Measurements from ENCODE around the gene JMJD7.

JMJD7 gene

DNA sequence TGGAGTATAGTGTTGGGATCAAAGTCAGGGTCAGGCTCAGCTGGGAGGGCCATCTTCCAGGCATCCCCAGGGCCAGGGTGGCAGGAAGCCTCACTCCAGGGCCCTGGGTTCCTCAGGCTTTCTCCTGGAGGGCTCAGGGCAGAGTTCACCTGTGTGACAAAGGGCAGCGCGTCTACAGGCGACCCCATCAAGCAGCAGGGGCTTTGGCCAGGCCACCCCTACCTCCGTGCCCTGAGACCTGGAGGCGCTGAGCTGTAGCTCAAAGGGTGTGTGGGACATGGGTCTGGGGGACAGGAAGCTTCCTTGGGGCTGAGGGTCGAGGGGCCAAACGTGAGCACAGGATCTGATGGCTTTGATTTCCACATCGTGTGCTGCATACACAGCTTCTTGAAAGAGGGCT is 53.2 kb downstream of the JMJD7 start:
- no peaks in the 10 kb centered on the region for H3K4me1 ChIP-seq (ENCODE audit: insufficient read depth, low read length, severe bottlenecking)
- no peaks in the 10 kb centered on the region for H3K36me3 ChIP-seq (ENCODE audit: insufficient read depth, low read length)
- no peak overlapping the region for H3K4me3 ChIP-seq (ENCODE audit: low read depth, low read length, poor library complexity, severe bottlenecking)
- H2AFZ ChIP-seq (ENCODE audit: low read length) = no peak overlapping the region
- H3K9ac ChIP-seq (ENCODE audit: low read length) = no peak overlapping the region
- H3K4me2 ChIP-seq (ENCODE audit: low read length) = no peak overlapping the region
- no peaks in the 10 kb centered on the region for H3K9me2 ChIP-seq (ENCODE audit: low read depth, low read length)
- H3K27ac ChIP-seq (ENCODE audit: low read depth, low read length, poor library complexity, severe bottlenecking) = no peak overlapping the region
- H4K20me1 ChIP-seq (ENCODE audit: insufficient read depth, low read length) = no peaks in the 10 kb centered on the region
- H3K27me3 ChIP-seq (ENCODE audit: insufficient read depth, low read length) = peaks cover 7% of the 10 kb centered on the region
- TF ChIP-seq EZH2 (IDR thresholded peaks at IDR 0.05; ENCODE audit: borderline replicate concordance, low read length) = no peak
- TF ChIP-seq, protein P1, sequence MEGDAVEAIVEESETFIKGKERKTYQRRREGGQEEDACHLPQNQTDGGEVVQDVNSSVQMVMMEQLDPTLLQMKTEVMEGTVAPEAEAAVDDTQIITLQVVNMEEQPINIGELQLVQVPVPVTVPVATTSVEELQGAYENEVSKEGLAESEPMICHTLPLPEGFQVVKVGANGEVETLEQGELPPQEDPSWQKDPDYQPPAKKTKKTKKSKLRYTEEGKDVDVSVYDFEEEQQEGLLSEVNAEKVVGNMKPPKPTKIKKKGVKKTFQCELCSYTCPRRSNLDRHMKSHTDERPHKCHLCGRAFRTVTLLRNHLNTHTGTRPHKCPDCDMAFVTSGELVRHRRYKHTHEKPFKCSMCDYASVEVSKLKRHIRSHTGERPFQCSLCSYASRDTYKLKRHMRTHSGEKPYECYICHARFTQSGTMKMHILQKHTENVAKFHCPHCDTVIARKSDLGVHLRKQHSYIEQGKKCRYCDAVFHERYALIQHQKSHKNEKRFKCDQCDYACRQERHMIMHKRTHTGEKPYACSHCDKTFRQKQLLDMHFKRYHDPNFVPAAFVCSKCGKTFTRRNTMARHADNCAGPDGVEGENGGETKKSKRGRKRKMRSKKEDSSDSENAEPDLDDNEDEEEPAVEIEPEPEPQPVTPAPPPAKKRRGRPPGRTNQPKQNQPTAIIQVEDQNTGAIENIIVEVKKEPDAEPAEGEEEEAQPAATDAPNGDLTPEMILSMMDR (IDR thresholded peaks at IDR 0.05; ENCODE audit: low read length) = no peak
- H3F3A ChIP-seq (ENCODE audit: insufficient read depth, low read length) = no peaks in the 10 kb centered on the region
- no peaks in the 10 kb centered on the region for H3K79me2 ChIP-seq (ENCODE audit: insufficient read depth, low read length)
- no peaks in the 10 kb centered on the region for H3K9me3 ChIP-seq (ENCODE audit: low read length)

DNA sequence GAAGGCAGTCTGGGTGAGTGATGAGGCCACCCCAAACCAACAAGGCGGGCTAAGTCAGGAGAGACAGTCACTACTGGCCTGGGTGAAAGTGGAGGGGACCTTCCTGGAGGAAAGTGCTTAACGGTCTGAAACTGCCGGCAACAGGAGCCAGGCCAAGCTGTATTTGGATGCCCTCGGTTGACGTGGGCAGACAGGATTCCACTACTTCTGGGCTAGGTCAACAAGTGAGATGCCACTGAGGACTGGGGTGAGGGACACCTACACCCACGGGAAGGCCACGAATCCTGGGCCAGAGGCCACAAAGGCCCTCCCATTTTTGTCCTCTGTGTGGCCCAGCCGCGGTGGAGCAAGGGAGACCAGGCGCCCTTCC is 53.6 kb downstream of the JMJD7 start:
- H3K79me2 ChIP-seq (ENCODE audit: insufficient read depth, low read length) = no peaks in the 10 kb centered on the region
- TF ChIP-seq, protein P1 (IDR thresholded peaks at IDR 0.05; ENCODE audit: low read length) = no peak
- no peak for TF ChIP-seq EZH2 (IDR thresholded peaks at IDR 0.05; ENCODE audit: borderline replicate concordance, low read length)
- H3K4me1 ChIP-seq (ENCODE audit: insufficient read depth, low read length, severe bottlenecking) = no peaks in the 10 kb centered on the region
- no peak overlapping the region for H3K4me2 ChIP-seq (ENCODE audit: low read length)
- H3K9me2 ChIP-seq (ENCODE audit: low read depth, low read length) = no peaks in the 10 kb centered on the region
- H3K27ac ChIP-seq (ENCODE audit: low read depth, low read length, poor library complexity, severe bottlenecking) = no peak overlapping the region
- H3K9ac ChIP-seq (ENCODE audit: low read length) = no peak overlapping the region
- no peak overlapping the region for H3K4me3 ChIP-seq (ENCODE audit: low read depth, low read length, poor library complexity, severe bottlenecking)
- peaks cover 7% of the 10 kb centered on the region for H3K27me3 ChIP-seq (ENCODE audit: insufficient read depth, low read length)
- no peaks in the 10 kb centered on the region for H3F3A ChIP-seq (ENCODE audit: insufficient read depth, low read length)
- no peak overlapping the region for H2AFZ ChIP-seq (ENCODE audit: low read length)
- no peaks in the 10 kb centered on the region for H3K36me3 ChIP-seq (ENCODE audit: insufficient read depth, low read length)
- H3K9me3 ChIP-seq (ENCODE audit: low read length) = no peaks in the 10 kb centered on the region
- no peaks in the 10 kb centered on the region for H4K20me1 ChIP-seq (ENCODE audit: insufficient read depth, low read length)

- Histone ChIP-seq H3K79me2 (ENCODE audit: insufficient read depth, low read length) (no peaks in the 10 kb centered on the region), H3K4me1 (ENCODE audit: insufficient read depth, low read length, severe bottlenecking) (no peaks in the 10 kb centered on the region), H3K4me3 (ENCODE audit: low read depth, low read length, poor library complexity, severe bottlenecking) (no peak overlapping the region), H3F3A (ENCODE audit: insufficient read depth, low read length) (no peaks in the 10 kb centered on the region), H3K9me3 (ENCODE audit: low read length) (no peaks in the 10 kb centered on the region), H3K9me2 (ENCODE audit: low read depth, low read length) (no peaks in the 10 kb centered on the region), H4K20me1 (ENCODE audit: insufficient read depth, low read length) (no peaks in the 10 kb centered on the region), H2AFZ (ENCODE audit: low read length) (no peak overlapping the region), H3K9ac (ENCODE audit: low read length) (no peak overlapping the region), H3K27ac (ENCODE audit: low read depth, low read length, poor library complexity, severe bottlenecking) (no peak overlapping the region), H3K36me3 (ENCODE audit: insufficient read depth, low read length) (no peaks in the 10 kb centered on the region), H3K27me3 (ENCODE audit: insufficient read depth, low read length) (peaks cover 7% of the 10 kb centered on the region), H3K4me2 (ENCODE audit: low read length) (no peak overlapping the region)
- no peak for TF ChIP-seq EZH2 (IDR thresholded peaks at IDR 0.05; ENCODE audit: borderline replicate concordance, low read length)
- TF ChIP-seq, protein P1 (IDR thresholded peaks at IDR 0.05; ENCODE audit: low read length) = no peak
These were observed 54.2 kb downstream of the JMJD7 start for GRCh38 chr15:41881920-41882688.
